ENCODE results near the gene MPND. TPM values are rescaled to one million over a fixed set of nuclear protein-coding genes. Genes with fewer than 3 reads are reported as not detected.

The MPND gene
- polyA plus RNA-seq, 1 experiment = 5.3 TPM

DNA sequence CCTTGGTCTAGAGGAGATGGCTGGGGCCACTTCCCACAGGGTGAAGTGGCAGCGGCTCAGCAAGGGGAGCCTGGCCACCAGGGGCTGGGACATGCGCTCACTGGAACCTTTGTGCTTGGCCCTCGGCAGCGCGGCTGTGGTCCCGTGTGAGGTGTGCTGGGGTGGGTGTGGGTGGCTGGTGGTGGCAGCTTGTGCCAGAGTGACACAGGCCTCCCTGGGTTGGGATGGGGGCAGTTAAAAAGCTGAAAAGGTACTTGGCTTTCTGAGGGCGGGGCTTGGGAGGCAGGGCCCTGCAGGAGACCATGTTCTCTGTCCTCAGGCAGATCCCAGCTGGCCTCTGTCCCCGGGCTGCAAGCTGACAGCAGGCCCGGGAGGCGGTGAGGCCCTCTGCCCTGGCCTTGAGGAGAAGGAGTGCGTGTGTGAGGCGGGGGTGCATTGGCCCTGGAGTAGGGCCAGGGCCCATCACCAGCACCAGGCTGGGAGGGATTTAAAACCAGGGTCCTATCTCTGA, 17.3 kb downstream of the MPND start:
- Histone ChIP-seq H3K27me3 (ENCODE audit: control insufficient read depth, insufficient read depth, low read length) (no peaks in the 10 kb centered on the region), H3K36me3 (ENCODE audit: control insufficient read depth, insufficient read depth, low read length) (peaks cover 61% of the 10 kb centered on the region), H3K4me3 (ENCODE audit: low read depth, low read length) (no peak overlapping the region)
- ChIA-PET POLR2A (no interaction called here), CTCF (interaction anchor here (0.7 kb wide), 1 partner anchor 9 kb away, joined by 5 read pairs; no protein-coding TSS in a partner anchor)
- DNase-seq (ENCODE audit: low read depth) = no peak
- TF ChIP-seq, protein P1, sequence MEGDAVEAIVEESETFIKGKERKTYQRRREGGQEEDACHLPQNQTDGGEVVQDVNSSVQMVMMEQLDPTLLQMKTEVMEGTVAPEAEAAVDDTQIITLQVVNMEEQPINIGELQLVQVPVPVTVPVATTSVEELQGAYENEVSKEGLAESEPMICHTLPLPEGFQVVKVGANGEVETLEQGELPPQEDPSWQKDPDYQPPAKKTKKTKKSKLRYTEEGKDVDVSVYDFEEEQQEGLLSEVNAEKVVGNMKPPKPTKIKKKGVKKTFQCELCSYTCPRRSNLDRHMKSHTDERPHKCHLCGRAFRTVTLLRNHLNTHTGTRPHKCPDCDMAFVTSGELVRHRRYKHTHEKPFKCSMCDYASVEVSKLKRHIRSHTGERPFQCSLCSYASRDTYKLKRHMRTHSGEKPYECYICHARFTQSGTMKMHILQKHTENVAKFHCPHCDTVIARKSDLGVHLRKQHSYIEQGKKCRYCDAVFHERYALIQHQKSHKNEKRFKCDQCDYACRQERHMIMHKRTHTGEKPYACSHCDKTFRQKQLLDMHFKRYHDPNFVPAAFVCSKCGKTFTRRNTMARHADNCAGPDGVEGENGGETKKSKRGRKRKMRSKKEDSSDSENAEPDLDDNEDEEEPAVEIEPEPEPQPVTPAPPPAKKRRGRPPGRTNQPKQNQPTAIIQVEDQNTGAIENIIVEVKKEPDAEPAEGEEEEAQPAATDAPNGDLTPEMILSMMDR (IDR thresholded peaks at IDR 0.05; ENCODE audit: insufficient read depth, low read depth, low read length) = no peak

DNA sequence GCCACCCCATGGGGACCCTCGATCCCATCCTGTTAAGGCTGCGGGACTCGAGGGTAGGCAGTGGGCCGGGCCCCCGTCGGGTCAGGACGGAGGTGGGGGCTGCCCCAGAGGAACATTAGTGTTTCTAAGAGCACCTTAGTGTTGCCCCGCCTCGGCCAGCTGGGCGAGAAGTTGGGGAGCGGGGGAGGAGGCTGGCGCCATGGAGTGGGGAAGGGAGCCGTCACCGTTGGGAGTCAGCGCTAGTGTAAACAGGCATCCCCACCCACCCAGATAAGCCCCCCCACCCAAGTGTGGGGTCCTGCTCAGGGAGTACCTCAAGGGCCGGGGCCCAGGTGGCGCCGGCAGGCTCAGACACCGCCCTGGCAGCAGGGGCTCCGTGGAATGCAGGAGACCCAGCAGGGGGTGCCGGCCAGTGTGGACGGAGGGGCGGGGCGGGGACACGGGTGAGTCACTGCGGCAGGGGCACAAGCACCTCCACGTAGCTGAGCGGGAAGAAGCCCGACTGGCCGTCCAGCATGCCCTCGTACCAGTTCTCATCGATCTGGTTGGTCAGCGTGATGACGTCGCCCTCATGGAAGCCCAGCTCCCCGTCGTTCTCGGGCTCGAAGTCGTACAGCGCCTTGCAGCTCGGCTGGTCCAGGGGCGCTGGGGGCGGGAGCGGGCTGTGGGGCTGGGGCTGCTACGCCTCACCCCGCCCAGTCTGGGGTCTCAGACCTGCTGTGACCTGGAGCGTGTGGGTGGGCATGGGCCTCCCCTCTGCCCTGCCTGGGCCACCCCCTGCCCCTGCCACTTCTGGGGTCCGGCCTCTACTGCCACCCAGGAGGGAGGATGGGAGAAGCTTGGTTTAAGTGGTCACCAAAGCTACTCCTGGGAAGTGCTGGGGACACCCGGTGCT, 18.0 kb downstream of the MPND start:
- Histone ChIP-seq H3K36me3 (ENCODE audit: control insufficient read depth, insufficient read depth, low read length) (peaks cover 67% of the 10 kb centered on the region), H3K4me3 (ENCODE audit: low read depth, low read length) (no peak overlapping the region), H3K27me3 (ENCODE audit: control insufficient read depth, insufficient read depth, low read length) (no peaks in the 10 kb centered on the region)
- ChIA-PET POLR2A (no interaction called here), CTCF (interaction anchor here (5.7 kb wide), 1 partner anchor 8 kb away, joined by 49 read pairs; no protein-coding TSS in a partner anchor)
- TF ChIP-seq, protein P1 (IDR thresholded peaks at IDR 0.05; ENCODE audit: insufficient read depth, low read depth, low read length) = no peak
- no peak for DNase-seq (ENCODE audit: low read depth)

DNA sequence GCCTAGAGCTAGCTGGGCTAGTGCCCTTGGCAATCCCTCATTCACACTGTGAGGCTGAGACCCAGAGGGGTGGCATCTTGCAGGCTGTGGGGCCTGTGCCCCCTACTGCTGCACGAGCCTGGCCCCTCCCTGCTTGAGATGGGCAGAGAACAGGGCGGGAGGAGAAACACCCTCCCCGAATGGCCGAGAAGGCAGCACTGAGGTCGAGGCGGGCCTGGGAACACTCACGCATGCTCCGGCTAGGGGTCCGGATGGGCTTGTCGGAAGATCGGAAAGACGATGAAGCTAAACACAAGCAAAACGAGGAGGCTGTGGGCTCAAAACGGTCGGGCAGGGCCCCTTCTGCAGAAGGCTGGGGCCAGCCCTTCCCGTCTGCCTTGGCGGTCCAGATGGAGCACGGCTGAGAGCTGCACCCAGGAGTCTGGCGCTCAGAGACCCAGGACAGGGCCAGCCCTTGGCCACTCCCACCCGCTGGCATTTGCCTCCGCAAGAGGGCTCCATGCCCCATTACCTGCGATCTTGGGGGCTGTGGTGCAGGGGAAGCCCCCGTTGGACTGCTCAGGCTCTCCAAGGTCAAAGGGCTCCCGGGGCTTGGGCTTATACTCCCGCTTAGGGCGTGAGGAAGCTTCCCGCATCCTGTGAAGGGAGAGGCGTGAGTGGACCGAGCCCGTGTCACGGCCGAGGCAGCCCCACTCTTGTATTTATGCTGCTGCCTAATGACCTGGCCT, 18.9 kb downstream of the MPND start:
- Histone ChIP-seq H3K27me3 (ENCODE audit: control insufficient read depth, insufficient read depth, low read length) (no peaks in the 10 kb centered on the region), H3K4me3 (ENCODE audit: low read depth, low read length) (no peak overlapping the region), H3K36me3 (ENCODE audit: control insufficient read depth, insufficient read depth, low read length) (peaks cover 70% of the 10 kb centered on the region)
- no peak for DNase-seq (ENCODE audit: low read depth)
- CTCF ChIA-PET = interaction anchor here (0.5 to 5.7 kb wide), 2 partner anchors 9 to 10 kb away, joined by 3 to 49 read pairs; no protein-coding TSS in a partner anchor
- POLR2A ChIA-PET = no interaction called here
- TF ChIP-seq, protein P1 (IDR thresholded peaks at IDR 0.05; ENCODE audit: insufficient read depth, low read depth, low read length) = no peak

DNA sequence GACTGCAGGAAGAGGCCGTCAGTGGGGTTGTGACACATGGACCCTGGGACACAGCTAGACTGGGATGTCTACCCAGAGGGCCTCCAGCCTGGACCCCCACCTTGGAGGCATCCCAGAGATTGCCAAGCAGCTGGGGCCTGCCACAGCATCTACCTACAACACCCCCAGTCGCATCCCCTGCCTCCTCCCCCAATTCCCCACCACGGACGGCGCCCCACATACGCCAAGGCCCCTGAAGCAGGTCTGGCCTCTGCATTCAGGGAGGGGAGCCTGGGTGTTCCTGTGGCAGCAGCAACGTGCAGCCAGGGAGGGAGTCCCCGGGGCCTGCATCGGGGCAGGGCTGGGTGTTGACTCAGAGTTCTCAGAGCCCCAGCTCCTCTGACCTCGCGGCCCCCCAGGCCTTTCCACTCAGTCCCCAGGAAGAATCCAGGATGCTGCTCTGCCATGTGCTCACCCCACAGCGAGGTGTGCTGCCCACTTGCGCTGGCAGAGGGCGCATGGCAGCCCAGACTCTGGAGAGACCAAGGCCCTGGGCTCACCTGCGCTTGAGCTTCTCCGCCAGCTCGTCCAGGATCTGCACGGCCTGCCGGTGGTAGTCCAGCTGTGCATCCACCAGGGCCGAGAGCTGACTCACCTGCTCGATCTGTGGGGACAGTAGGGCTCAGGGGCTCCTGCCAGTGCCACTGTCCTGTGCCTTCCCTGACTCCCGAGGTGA, 19.6 kb downstream of the MPND start:
- Histone ChIP-seq H3K27me3 (ENCODE audit: control insufficient read depth, insufficient read depth, low read length) (no peaks in the 10 kb centered on the region), H3K4me3 (ENCODE audit: low read depth, low read length) (no peak overlapping the region), H3K36me3 (ENCODE audit: control insufficient read depth, insufficient read depth, low read length) (peaks cover 70% of the 10 kb centered on the region)
- TF ChIP-seq, protein P1 (IDR thresholded peaks at IDR 0.05; ENCODE audit: insufficient read depth, low read depth, low read length) = peak; percentile 19
- ChIA-PET CTCF (interaction anchor here (0.5 to 5.7 kb wide), 3 partner anchors 9 to 37 kb away, joined by 3 to 49 read pairs (median 3); partner anchors contain the start of gene SH3GL1), POLR2A (no interaction called here)
- no peak for DNase-seq (ENCODE audit: low read depth)
